HepG2 (cell line): ENCODE results near the gene LYPLA2. TPM values are rescaled to one million over a fixed set of nuclear protein-coding genes. Genes with fewer than 3 reads are reported as not detected.

Experiments used
- AGO2 ChIP-seq: fragments of 200-400 bp; formaldehyde crosslinking; optimal IDR thresholded peaks from 2 replicates; pipeline ENCODE3; 2017; ENCODE audit warnings: mild to moderate bottlenecking, low read depth, low read length, moderate library complexity
- BCL6 ChIP-seq: IDR thresholded peaks from 2 replicates; pipeline ENCODE4 v1.6.1; 2016; ENCODE audit warnings: missing genetic modification reagents, missing compliant biosample characterization
- BRD4 ChIP-seq: sonication (generic); formaldehyde crosslinking; IDR thresholded peaks from 2 replicates; pipeline ENCODE4 v1.4.0; 2020; ENCODE audit warnings: missing genetic modification reagents
- DMTF1 ChIP-seq: sonication (generic); formaldehyde crosslinking; IDR thresholded peaks from 2 replicates; pipeline ENCODE4 v1.4.0; 2020; ENCODE audit warnings: mild to moderate bottlenecking, missing genetic modification reagents
- HNRNPUL1 ChIP-seq: fragments of 200-400 bp; formaldehyde crosslinking; IDR thresholded peaks from 2 replicates; pipeline ENCODE4 v1.6.1; 2017; ENCODE audit warnings: low read depth, mild to moderate bottlenecking, low read length, moderate library complexity
- MAF1 ChIP-seq: sonication (generic); formaldehyde crosslinking; IDR thresholded peaks from 2 replicates; pipeline ENCODE4 v1.5.0; 2020; ENCODE audit warnings: missing genetic modification reagents, borderline replicate concordance
- MAX ChIP-seq: IDR thresholded peaks from 2 replicates; pipeline ENCODE4 v1.6.1; 2012; ENCODE audit warnings: inconsistent platforms
- MEIS1 ChIP-seq: sonication (generic); formaldehyde crosslinking; IDR thresholded peaks from 2 replicates; pipeline ENCODE4 v1.9.0; 2021; ENCODE audit warnings: mild to moderate bottlenecking, missing genetic modification reagents, moderate library complexity, borderline replicate concordance
- PCBP2 ChIP-seq: fragments of 200-400 bp; formaldehyde crosslinking; optimal IDR thresholded peaks from 2 replicates; pipeline ENCODE3; 2018; ENCODE audit warnings: low read length, low read depth; ENCODE audit not compliant: poor library complexity, severe bottlenecking
- REXO4 ChIP-seq: sonication (generic); formaldehyde crosslinking; IDR thresholded peaks from 2 replicates; pipeline ENCODE4 v1.8.0; 2022; ENCODE audit warnings: missing genetic modification reagents, mild to moderate bottlenecking, borderline replicate concordance
- SNRNP70 ChIP-seq: fragments of 200-400 bp; formaldehyde crosslinking; IDR thresholded peaks from 2 replicates; pipeline ENCODE4 v1.6.1; 2017; ENCODE audit warnings: mild to moderate bottlenecking, low read depth, low read length, moderate library complexity
- TAF15 ChIP-seq: fragments of 200-400 bp; formaldehyde crosslinking; IDR thresholded peaks from one replicate; pipeline ENCODE4 v1.6.1; 2018; ENCODE audit warnings: mild to moderate bottlenecking, low read depth, low read length; ENCODE audit not compliant: poor library complexity, severe bottlenecking
- TBX2 ChIP-seq: sonication (generic); formaldehyde crosslinking; IDR thresholded peaks from 2 replicates; pipeline ENCODE4 v1.5.0; 2020; ENCODE audit warnings: missing genetic modification reagents, mild to moderate bottlenecking, borderline replicate concordance
- YEATS2 ChIP-seq: sonication (generic); formaldehyde crosslinking; IDR thresholded peaks from 2 replicates; pipeline ENCODE4 v1.4.0; 2020; ENCODE audit warnings: missing genetic modification reagents, borderline replicate concordance
- ZFP82 ChIP-seq: sonication (generic); formaldehyde crosslinking; IDR thresholded peaks from 2 replicates; pipeline ENCODE4 v1.5.1; 2020; ENCODE audit warnings: mild to moderate bottlenecking, missing genetic modification reagents, borderline replicate concordance
- ZNF205 ChIP-seq: IDR thresholded peaks from 2 replicates; pipeline ENCODE4 v1.6.1; 2018; ENCODE audit warnings: missing biosample characterization, missing genetic modification reagents
- ZNF256 ChIP-seq: sonication (generic); formaldehyde crosslinking; conservative IDR thresholded peaks from 2 replicates; pipeline ENCODE4 v1.4.0; 2020; ENCODE audit warnings: missing genetic modification reagents
- ZNF430 ChIP-seq: sonication (generic); formaldehyde crosslinking; IDR thresholded peaks from 2 replicates; pipeline ENCODE4 v1.9.0; 2021; ENCODE audit warnings: mild to moderate bottlenecking, missing genetic modification reagents
- ZNF607 ChIP-seq: sonication (generic); formaldehyde crosslinking; IDR thresholded peaks from 2 replicates; pipeline ENCODE4 v1.5.1; 2020; ENCODE audit warnings: missing genetic modification reagents, mild to moderate bottlenecking, borderline replicate concordance
- ZNF784 ChIP-seq: sonication (generic); formaldehyde crosslinking; IDR thresholded peaks from 2 replicates; pipeline ENCODE4 v1.5.1; 2020; ENCODE audit warnings: missing genetic modification reagents, mild to moderate bottlenecking, borderline replicate concordance
- ZNF800 ChIP-seq: sonication (generic); formaldehyde crosslinking; IDR thresholded peaks from 2 replicates; pipeline ENCODE4 v1.4.0; 2020; ENCODE audit warnings: missing genetic modification reagents
- ZNF878 ChIP-seq: sonication (generic); formaldehyde crosslinking; IDR thresholded peaks from 2 replicates; pipeline ENCODE4 v1.8.1; 2023; ENCODE audit warnings: mild to moderate bottlenecking, missing genetic modification reagents, moderate library complexity
- ZNF879 ChIP-seq: sonication (generic); formaldehyde crosslinking; IDR thresholded peaks from 2 replicates; pipeline ENCODE4 v1.8.1; 2023; ENCODE audit warnings: missing genetic modification reagents
- polyA plus RNA-seq, 8 experiments: library from polyadenylated mRNA; depleted of rRNA in 3 of 8; stranded (reverse) in 7 of 8; unstranded in 1 of 8; fragments of >200 nt; fragmentation: Illumina TruSeq in 4 of 8; extraction: Trizol in 4 of 8; gene quantifications; 2 replicates each; pipeline versions ENCODE4 v1.2.1 to v1.2.3, GENCODE V29; 2011 to 2016; ENCODE audit warnings: low read depth in 4 of 8, missing spikeins in 1 of 8, mixed read lengths in 1 of 8; ENCODE audit not compliant: insufficient read depth in 1 of 8
- total RNA-seq, 5 experiments: library from RNA; depleted of rRNA; stranded (reverse); fragments of >200 nt; fragmentation: Illumina TruSeq; extraction: Trizol; gene quantifications; 2 replicates each; pipeline ENCODE4 v1.2.3, GENCODE V29; 2016; ENCODE audit warnings: low read depth in 1 of 5

Gene LYPLA2
- total and polyA plus RNA-seq, 2 of the 13 experiments (the other 11 are each of a cell fraction or from before 2014, with no cell fraction given): 72.1 to 73.2 TPM

GRCh38 chr1:23800400-23801337 lies 9.7 kb downstream of the LYPLA2 start, which contains the start of gene GALE (continued):
- TF ChIP-seq ZNF784 (CRISPR knock-in tag): peak; percentile 80; the same call in 1 of the 2 replicates
- no peak for TF ChIP-seq BRD4
- TF ChIP-seq REXO4 (CRISPR knock-in tag): no peak
- peak; percentile 20; the same call in 1 of the 2 replicates for TF ChIP-seq MEIS1 (CRISPR knock-in tag)
- peak; percentile 88 for TF ChIP-seq TAF15
- TF ChIP-seq HNRNPUL1: peak; percentile 60; the same call in 1 of the 2 replicates
- TF ChIP-seq ZNF430: peak; percentile 45; the same call in 1 of the 2 replicates
- TF ChIP-seq MAX: peak; percentile 77
- peak; percentile 73; the same call in 1 of the 2 replicates for TF ChIP-seq ZFP82 (CRISPR knock-in tag)
- TF ChIP-seq ZNF879 (CRISPR knock-in tag): no peak; the same call in 1 of the 2 replicates
- TF ChIP-seq ZNF205 (CRISPR knock-in tag): peak; percentile 22; the same call in 1 of the 2 replicates
- no peak for TF ChIP-seq SNRNP70
- no peak for TF ChIP-seq DMTF1 (CRISPR knock-in tag)
- peak; percentile 62; the same call in 1 of the 2 replicates for TF ChIP-seq ZNF878 (CRISPR knock-in tag)
- peak; percentile 80 for TF ChIP-seq TBX2 (CRISPR knock-in tag)
- TF ChIP-seq PCBP2: no peak
- TF ChIP-seq BCL6 (CRISPR knock-in tag): 0 out of 2 replicates have a peak, but pooled peaks have one; percentile 37
- no peak; the same call in 1 of the 2 replicates for TF ChIP-seq MAF1 (CRISPR knock-in tag)
- no peak for TF ChIP-seq ZNF256 (CRISPR knock-in tag)
- TF ChIP-seq ZNF607 (CRISPR knock-in tag): peak; percentile 77; the same call in 1 of the 2 replicates
- TF ChIP-seq YEATS2 (CRISPR knock-in tag): 0 out of 2 replicates have a peak, but pooled peaks have one; percentile 46
- peak; percentile 91 for TF ChIP-seq AGO2
- peak; percentile 49; the same call in 1 of the 2 replicates for TF ChIP-seq ZNF800 (CRISPR knock-in tag)
